ENCODE results near the gene HSPA1B. TPM values are rescaled to one million over a fixed set of nuclear protein-coding genes. Genes with fewer than 3 reads are reported as not detected.

The HSPA1B gene
- total RNA-seq, 1 donor from 2014 or later, result 58.4 TPM

GRCh38 chr6:31876357-31876756, 48.8 kb downstream of the HSPA1B start:
- no peak for DNase-seq (ENCODE audit: low read depth)
- no peak for TF ChIP-seq CTCF (conservative IDR thresholded peaks at IDR 0.05; ENCODE audit: low read depth, low read length)

GRCh38 chr6:31877125-31877650, 49.6 kb downstream of the HSPA1B start:
- DNase-seq (ENCODE audit: low read depth), result no peak
- H3K4me3 ChIP-seq (ENCODE audit: low read depth, low read length), result no peak overlapping the region

More at GRCh38 chr6:31876357-31876756, 48.8 kb downstream of the HSPA1B start:
- H3K4me3 ChIP-seq (ENCODE audit: low read depth, low read length), result no peak overlapping the region

DNA sequence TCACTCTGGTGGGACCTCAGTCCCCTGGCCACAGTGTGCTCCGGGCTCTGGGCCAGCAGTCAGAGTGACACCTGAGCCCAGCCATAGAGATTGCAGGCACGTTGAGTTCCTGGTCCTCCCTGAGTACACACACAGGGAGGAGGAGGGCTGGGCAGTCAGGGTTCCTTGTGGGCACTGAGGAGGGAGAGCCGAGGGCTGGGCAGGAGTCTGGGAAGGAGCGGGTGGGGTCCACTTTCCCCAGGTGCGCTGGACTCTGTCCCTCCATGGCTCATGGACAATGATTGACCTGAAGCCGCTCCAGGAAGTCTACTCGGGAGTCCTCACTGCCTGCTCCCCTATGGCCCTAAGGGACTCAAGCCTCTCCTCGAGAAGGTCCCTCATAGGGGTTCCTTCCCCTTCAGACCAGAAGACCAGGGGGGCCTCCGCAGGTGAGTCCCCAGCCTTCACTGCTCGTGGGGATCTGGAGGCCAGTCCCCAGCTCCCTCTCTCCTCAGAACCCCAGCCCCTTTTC, 50.2 kb downstream of the HSPA1B start:
- no peak for DNase-seq (ENCODE audit: low read depth)
- H3K4me3 ChIP-seq (ENCODE audit: low read depth, low read length), result no peak overlapping the region
- no peak for TF ChIP-seq CTCF (conservative IDR thresholded peaks at IDR 0.05; ENCODE audit: low read depth, low read length)

More at GRCh38 chr6:31877125-31877650, 49.6 kb downstream of the HSPA1B start:
- no peak for TF ChIP-seq CTCF (conservative IDR thresholded peaks at IDR 0.05; ENCODE audit: low read depth, low read length)

DNA sequence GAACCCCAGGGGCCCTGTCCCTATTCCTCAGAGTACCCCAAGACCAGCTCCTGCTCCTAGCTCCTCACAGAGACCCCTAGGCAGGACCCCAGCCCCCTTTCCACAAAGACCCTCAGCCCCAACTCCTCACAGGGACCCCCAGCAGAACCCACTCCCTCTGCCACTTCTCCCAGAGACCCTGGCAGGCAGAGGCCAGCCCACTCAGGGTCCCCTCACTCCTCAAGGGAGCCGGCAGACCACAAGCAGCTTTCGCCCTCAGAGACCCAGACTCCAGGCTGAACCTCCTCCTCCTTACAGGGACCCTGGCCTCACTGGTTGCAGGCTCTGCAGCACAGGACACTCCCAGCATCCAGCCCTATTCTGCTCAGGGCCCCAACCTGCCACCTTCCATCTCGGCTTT, 50.7 kb downstream of the HSPA1B start:
- no peak for TF ChIP-seq CTCF (conservative IDR thresholded peaks at IDR 0.05; ENCODE audit: low read depth, low read length)
- no peak for DNase-seq (ENCODE audit: low read depth)
- H3K4me3 ChIP-seq (ENCODE audit: low read depth, low read length), result peak overlapping the region; percentile 21

- no peak for TF ChIP-seq CTCF (conservative IDR thresholded peaks at IDR 0.05; ENCODE audit: low read depth, low read length)
- no peak for DNase-seq (ENCODE audit: low read depth)
- H3K4me3 ChIP-seq (ENCODE audit: low read depth, low read length), result peak within 1 kb of the TSS; percentile 21
Measured at GRCh38 chr6:31878726-31879125, 51.2 kb downstream of the HSPA1B start, which contains the start of gene SLC44A4. Gene SLC44A4 (minus strand): TSS chr6:31878997. CDS start chr6:31878980, 17 bp downstream.

- TF ChIP-seq CTCF (conservative IDR thresholded peaks at IDR 0.05; ENCODE audit: low read depth, low read length), result no peak
- H3K4me3 ChIP-seq (ENCODE audit: low read depth, low read length), result no peak overlapping the region
- DNase-seq (ENCODE audit: low read depth), result no peak
Measured at GRCh38 chr6:31879143-31879542, 51.6 kb downstream of the HSPA1B start.

Other genes with a start within 250 kb of the HSPA1B start
- gene LTB, start 245.3 kb upstream of the HSPA1B start, total RNA-seq, result 12.0 and 50.8 TPM in 2 replicates
- gene LST1, start 241.5 kb upstream of the HSPA1B start, total RNA-seq, result not detected in 2 replicates
- gene NCR3, start 234.7 kb upstream of the HSPA1B start, total RNA-seq, result not detected in 2 replicates
- not detected in 2 replicates for gene AIF1, start 212.5 kb upstream of the HSPA1B start, total RNA-seq
- 81.2 and 93.0 TPM in 2 replicates for gene PRRC2A, start 207.0 kb upstream of the HSPA1B start, total RNA-seq
- 307 and 331 TPM in 2 replicates for gene BAG6, start 175.1 kb upstream of the HSPA1B start, total RNA-seq
- gene APOM, start 171.8 kb upstream of the HSPA1B start, total RNA-seq, result 0.72 and 0.81 TPM in 2 replicates
- gene C6orf47, start 167.0 kb upstream of the HSPA1B start, total RNA-seq, result 17.2 and 19.3 TPM in 2 replicates
- 16.0 and 32.9 TPM in 2 replicates for gene GPANK1, start 162.7 kb upstream of the HSPA1B start, total RNA-seq
- 313 and 435 TPM in 2 replicates for gene CSNK2B, start 161.7 kb upstream of the HSPA1B start, total RNA-seq
- gene LY6G5B, start 157.8 kb upstream of the HSPA1B start, total RNA-seq, result 1.1 and 4.0 TPM in 2 replicates
- gene LY6G5C, start 146.7 kb upstream of the HSPA1B start, total RNA-seq, result 0.94 and 1.1 TPM in 2 replicates
- gene ABHD16A, start 124.4 kb upstream of the HSPA1B start, total RNA-seq, result 25.4 and 35.6 TPM in 2 replicates
- not detected in 2 replicates for gene LY6G6F, start 120.9 kb upstream of the HSPA1B start, total RNA-seq
- not detected in 2 replicates for gene LY6G6D, start 112.4 kb upstream of the HSPA1B start, total RNA-seq
- not detected in 2 replicates for gene LY6G6C, start 106.0 kb upstream of the HSPA1B start, total RNA-seq
- gene MPIG6B, start 104.4 kb upstream of the HSPA1B start, total RNA-seq, result not detected in 2 replicates
- gene DDAH2, start 98.4 kb upstream of the HSPA1B start, total RNA-seq, result 61.1 and 87.2 TPM in 2 replicates
- 938 and 1,262 TPM in 2 replicates for gene CLIC1, start 91.2 kb upstream of the HSPA1B start, total RNA-seq
- 18.4 and 30.4 TPM in 2 replicates for gene MSH5, start 87.7 kb upstream of the HSPA1B start, total RNA-seq
- 0.94 and 4.4 TPM in 2 replicates for gene SAPCD1, start 65.1 kb upstream of the HSPA1B start, total RNA-seq
- 0.65 and 2.2 TPM in 2 replicates for gene VWA7, start 50.4 kb upstream of the HSPA1B start, total RNA-seq
- gene VARS1, start 32.0 kb upstream of the HSPA1B start, total RNA-seq, result 113 and 166 TPM in 2 replicates
- gene LSM2, start 20.8 kb upstream of the HSPA1B start, total RNA-seq, result 112 and 157 TPM in 2 replicates
- 0.29 and 0.35 TPM in 2 replicates for gene HSPA1L, start 12.5 kb upstream of the HSPA1B start, total RNA-seq
- 116 and 139 TPM in 2 replicates for gene HSPA1A, start 12.2 kb upstream of the HSPA1B start, total RNA-seq
- 65.2 and 68.6 TPM in 2 replicates for gene NEU1, start 35.1 kb downstream of the HSPA1B start, total RNA-seq
- gene SLC44A4, start 51.3 kb downstream of the HSPA1B start, total RNA-seq, result 12.4 and 24.0 TPM in 2 replicates
- 44.0 and 54.6 TPM in 2 replicates for gene EHMT2, start 70.0 kb downstream of the HSPA1B start, total RNA-seq
- gene ZBTB12, start 74.3 kb downstream of the HSPA1B start, total RNA-seq, result 1.5 TPM in 2 replicates
- gene C2, start 100.0 kb downstream of the HSPA1B start, total RNA-seq, result not detected in 2 replicates
- gene CFB, start 118.4 kb downstream of the HSPA1B start, total RNA-seq, result 0.81 and 2.2 TPM in 2 replicates
- 113 and 132 TPM in 2 replicates for gene NELFE, start 131.2 kb downstream of the HSPA1B start, total RNA-seq
- gene SKIC2, start 131.4 kb downstream of the HSPA1B start, total RNA-seq, result 42.0 and 51.9 TPM in 2 replicates
- gene DXO, start 144.4 kb downstream of the HSPA1B start, total RNA-seq, result 20.0 and 20.9 TPM in 2 replicates
- 1.0 and 1.6 TPM in 2 replicates for gene C4A, start 154.3 kb downstream of the HSPA1B start, total RNA-seq
- 1.1 and 1.2 TPM in 2 replicates for gene C4B, start 187.1 kb downstream of the HSPA1B start, total RNA-seq
- not detected in 2 replicates for gene CYP21A2, start 210.7 kb downstream of the HSPA1B start, total RNA-seq

Measured in epithelial cell of proximal tubule (primary cell).